ENCODE data around the gene MAPRE2.
A peak's percentile ranks its signal among the peaks of the same experiment; 100 is the strongest.

MAPRE2 gene

DNA sequence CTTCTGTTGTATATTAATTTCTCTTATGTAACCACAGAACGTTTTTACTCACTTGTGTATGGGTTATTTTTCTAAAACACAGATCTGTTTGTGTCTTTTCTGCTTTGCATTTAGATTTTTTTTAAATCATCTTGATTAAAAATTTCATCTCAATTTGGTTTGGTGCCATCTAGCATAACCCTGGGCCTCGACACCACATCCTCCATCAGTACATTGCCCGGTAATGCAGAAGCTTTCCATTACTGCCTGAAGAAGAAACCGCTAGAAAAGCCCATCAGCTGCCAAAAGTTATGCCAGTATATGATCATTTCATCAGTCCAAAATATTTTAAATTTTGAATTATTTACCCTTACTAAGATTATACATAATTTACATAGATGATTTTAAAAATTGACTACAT lies 26.2 kb downstream of the MAPRE2 start:
- TF ChIP-seq, protein P1, sequence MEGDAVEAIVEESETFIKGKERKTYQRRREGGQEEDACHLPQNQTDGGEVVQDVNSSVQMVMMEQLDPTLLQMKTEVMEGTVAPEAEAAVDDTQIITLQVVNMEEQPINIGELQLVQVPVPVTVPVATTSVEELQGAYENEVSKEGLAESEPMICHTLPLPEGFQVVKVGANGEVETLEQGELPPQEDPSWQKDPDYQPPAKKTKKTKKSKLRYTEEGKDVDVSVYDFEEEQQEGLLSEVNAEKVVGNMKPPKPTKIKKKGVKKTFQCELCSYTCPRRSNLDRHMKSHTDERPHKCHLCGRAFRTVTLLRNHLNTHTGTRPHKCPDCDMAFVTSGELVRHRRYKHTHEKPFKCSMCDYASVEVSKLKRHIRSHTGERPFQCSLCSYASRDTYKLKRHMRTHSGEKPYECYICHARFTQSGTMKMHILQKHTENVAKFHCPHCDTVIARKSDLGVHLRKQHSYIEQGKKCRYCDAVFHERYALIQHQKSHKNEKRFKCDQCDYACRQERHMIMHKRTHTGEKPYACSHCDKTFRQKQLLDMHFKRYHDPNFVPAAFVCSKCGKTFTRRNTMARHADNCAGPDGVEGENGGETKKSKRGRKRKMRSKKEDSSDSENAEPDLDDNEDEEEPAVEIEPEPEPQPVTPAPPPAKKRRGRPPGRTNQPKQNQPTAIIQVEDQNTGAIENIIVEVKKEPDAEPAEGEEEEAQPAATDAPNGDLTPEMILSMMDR (IDR thresholded peaks at IDR 0.05; ENCODE audit: low read depth, low read length), result no peak

DNA sequence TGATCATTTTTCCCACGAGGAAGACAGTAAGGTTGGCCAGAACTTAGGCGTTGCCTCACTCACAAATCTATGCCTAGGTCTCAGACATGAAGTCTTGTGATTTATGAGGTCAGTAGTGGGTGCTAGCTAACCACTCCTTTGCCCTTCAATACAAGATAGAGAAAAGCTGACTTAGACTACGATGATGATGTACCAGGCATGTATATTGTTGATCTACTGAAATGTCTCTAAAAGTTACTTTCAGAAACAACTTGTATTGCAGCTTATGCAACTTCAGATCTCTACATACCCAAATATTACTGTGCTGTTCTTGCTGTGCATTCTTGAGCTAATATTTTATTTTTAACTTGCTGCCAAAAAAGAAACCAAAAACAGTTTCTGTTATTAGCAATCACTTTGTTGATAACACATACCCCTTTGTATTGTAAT lies 30.6 kb downstream of the MAPRE2 start:
- DNase-seq (ENCODE audit: low read depth in 2 of 2), result peak; percentile 59 to 67
- TF ChIP-seq, protein P1 (IDR thresholded peaks at IDR 0.05; ENCODE audit: low read depth, low read length), result no peak

More for the DNA sequence above, 26.2 kb downstream of the MAPRE2 start:
- DNase-seq (ENCODE audit: low read depth in 2 of 2), result no peak
- no peak overlapping the region for H3K4me3 ChIP-seq (replicated peaks in 1 of 2; ENCODE audit: low read depth in 2 of 2, low read length in 2 of 2)

DNA sequence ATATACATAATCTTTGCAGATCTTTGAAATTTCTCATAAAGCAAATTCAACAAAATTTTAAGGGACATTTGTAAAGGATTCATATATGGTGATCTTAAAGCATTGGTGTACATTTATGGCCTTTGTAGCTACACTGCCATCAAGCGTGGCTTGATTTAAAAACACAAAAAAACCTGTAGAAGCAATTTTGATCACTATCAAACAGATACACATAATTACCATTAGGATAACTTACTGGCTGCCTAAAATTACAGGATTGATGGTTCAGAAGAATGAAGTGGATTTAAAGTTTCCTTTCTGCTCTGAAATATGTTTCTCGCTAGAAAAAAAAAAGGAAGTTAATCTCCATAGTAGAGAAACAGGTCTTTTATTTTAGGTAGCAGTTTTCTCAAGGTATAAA lies 31.4 kb downstream of the MAPRE2 start:
- H3K4me3 ChIP-seq (replicated peaks in 1 of 2; ENCODE audit: low read depth in 2 of 2, low read length in 2 of 2), result no peak overlapping the region
- TF ChIP-seq, protein P1 (IDR thresholded peaks at IDR 0.05; ENCODE audit: low read depth, low read length), result no peak
- DNase-seq (ENCODE audit: low read depth in 2 of 2), result no peak

More for the DNA sequence above, 30.6 kb downstream of the MAPRE2 start:
- H3K4me3 ChIP-seq (replicated peaks in 1 of 2; ENCODE audit: low read depth in 2 of 2, low read length in 2 of 2), result no peak overlapping the region

DNA sequence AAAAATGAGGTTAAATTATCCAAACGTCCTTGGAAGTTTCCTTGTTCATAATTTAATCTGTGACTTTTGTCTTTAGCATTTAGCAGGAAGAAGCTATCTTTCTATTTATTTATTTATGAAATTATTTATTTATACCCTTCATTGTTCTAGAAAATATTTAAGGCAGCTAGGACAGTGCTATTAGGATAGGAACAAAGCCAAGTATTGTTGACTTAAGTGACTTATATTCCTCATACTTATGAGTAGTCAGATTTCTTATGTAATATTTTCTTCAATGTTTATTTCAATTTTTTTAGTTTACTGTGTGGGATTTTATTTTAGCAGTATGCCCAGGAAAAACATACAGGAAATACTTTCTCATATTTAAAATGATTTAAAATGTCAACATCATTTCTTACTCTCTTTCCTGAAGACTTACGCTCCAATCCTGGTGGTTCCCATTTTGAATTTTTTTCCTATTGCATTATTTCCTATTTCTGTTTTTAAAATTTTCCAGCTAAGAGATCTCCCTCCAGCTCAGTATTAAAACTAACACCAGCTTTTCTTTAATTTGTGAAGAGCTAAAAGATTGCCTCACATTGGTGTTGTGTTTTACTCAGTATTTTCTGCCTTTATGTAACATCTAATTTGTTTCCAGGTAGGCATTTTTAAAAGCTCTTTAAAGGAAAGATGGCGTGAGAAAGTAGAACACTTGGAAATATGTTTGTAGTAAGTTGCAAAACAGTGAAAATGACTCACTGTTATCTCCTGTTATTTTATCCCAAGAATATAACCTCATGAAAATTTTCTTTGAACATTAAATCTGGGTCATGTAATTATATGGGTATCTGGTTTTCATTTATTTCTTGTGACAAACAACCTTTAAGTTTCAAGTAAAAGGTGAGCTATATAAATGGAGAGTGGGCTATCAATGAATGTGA lies 32.2 kb downstream of the MAPRE2 start:
- TF ChIP-seq, protein P1 (IDR thresholded peaks at IDR 0.05; ENCODE audit: low read depth, low read length), result no peak
- DNase-seq (ENCODE audit: low read depth in 2 of 2), result peak; percentile 45 to 86
- H3K4me3 ChIP-seq (replicated peaks in 1 of 2; ENCODE audit: low read depth in 2 of 2, low read length in 2 of 2), result no peak overlapping the region

DNA sequence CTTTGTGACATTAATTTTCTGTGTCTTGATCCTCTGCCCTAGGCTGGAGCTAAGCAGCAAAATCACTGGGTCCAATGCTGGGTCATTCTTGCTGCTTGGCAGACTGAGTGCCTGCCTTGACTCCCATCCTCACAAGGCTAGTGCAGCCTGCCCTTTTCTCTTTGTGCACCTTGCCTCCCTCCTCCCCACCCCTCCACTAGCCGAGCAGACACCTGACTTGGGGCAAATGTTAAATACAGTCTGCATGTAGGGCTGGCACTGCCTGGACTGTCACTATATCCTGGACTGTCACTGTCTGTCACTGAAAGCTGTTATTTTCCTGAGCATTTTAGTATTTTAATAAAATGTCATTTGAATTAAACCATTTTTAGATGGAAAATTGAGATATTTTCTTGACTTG lies 33.4 kb downstream of the MAPRE2 start:
- no peak for DNase-seq (ENCODE audit: low read depth in 2 of 2)
- TF ChIP-seq, protein P1 (IDR thresholded peaks at IDR 0.05; ENCODE audit: low read depth, low read length), result no peak
- H3K4me3 ChIP-seq (replicated peaks in 1 of 2; ENCODE audit: low read depth in 2 of 2, low read length in 2 of 2), result no peak overlapping the region

DNA sequence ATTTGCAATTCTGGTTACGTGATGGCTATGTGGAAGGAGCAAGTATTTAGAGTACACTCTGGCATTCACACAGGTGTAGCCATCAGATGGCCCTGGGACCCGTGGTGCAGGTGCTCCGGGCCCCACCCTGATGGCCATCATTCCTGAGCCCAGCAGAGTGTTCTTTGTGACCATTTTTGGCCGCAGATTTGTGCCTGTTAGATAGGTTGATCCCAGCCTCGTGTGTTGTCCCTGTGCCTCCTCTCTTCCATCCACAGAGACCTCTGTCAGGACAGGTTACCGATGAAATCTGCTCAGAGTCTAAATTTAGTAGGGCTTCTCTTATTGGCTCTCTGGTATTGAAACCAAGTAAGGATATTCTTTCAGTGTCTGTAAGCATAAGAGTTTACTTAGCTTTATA lies 33.9 kb downstream of the MAPRE2 start:
- TF ChIP-seq, protein P1 (IDR thresholded peaks at IDR 0.05; ENCODE audit: low read depth, low read length), result no peak
- H3K4me3 ChIP-seq (replicated peaks in 1 of 2; ENCODE audit: low read depth in 2 of 2, low read length in 2 of 2), result no peak overlapping the region
- DNase-seq (ENCODE audit: low read depth in 2 of 2), result no peak

All from cardiac fibroblast (primary cell).